Loucy (cell line): Measurements from ENCODE around the gene CACUL1.

Experiments
- H2AFZ ChIP-seq: fragments of 200-600 bp; sonication (generic); 2 replicates; pipeline ENCODE4 v1.6.0; 2016; ENCODE audit warnings: antibody characterized with exemption, mild to moderate bottlenecking, low read length, moderate library complexity
- H3F3A ChIP-seq: fragments of 200-600 bp; 2 replicates; pipeline ENCODE4 v1.6.0; 2016; ENCODE audit warnings: antibody characterized with exemption, low read depth, mild to moderate bottlenecking
- H3K27me3 ChIP-seq: fragments of 200-600 bp; sonication (generic); 2 replicates; pipeline ENCODE4 v1.6.1; 2014; ENCODE audit warnings: low read length, mild to moderate bottlenecking; ENCODE audit not compliant: insufficient read depth, poor library complexity, severe bottlenecking
- H3K36me3 ChIP-seq: fragments of 200-600 bp; sonication (generic); 2 replicates; pipeline ENCODE4 v1.6.1; 2016; ENCODE audit warnings: low read length; ENCODE audit not compliant: insufficient read depth
- H3K4me1 ChIP-seq: fragments of 200-600 bp; sonication (generic); 2 replicates; pipeline ENCODE4 v1.5.1; 2014; ENCODE audit warnings: low read length, mild to moderate bottlenecking; ENCODE audit not compliant: insufficient read depth, poor library complexity, severe bottlenecking
- H3K4me2 ChIP-seq: fragments of 200-600 bp; sonication (generic); 2 replicates; pipeline ENCODE4 v1.6.0; 2014; ENCODE audit warnings: antibody characterized with exemption, low read length, low read depth, mild to moderate bottlenecking; ENCODE audit not compliant: poor library complexity, severe bottlenecking
- H3K4me3 ChIP-seq: fragments of 200-600 bp; sonication (generic); 2 replicates; pipeline ENCODE4 v1.5.1; 2014; ENCODE audit warnings: low read length, mild to moderate bottlenecking, mixed read lengths; ENCODE audit not compliant: poor library complexity, severe bottlenecking
- H3K79me2 ChIP-seq: fragments of 200-600 bp; sonication (generic); 2 replicates; pipeline ENCODE4 v1.6.1; 2014; ENCODE audit warnings: low read length; ENCODE audit not compliant: insufficient read depth
- H3K9ac ChIP-seq: fragments of 200-600 bp; sonication (generic); 2 replicates; pipeline ENCODE4 v1.6.0; 2014; ENCODE audit warnings: mild to moderate bottlenecking, low read depth, low read length, moderate library complexity; ENCODE audit not compliant: poor library complexity, severe bottlenecking
- H3K9me2 ChIP-seq: fragments of 200-600 bp; sonication (generic); replicated peaks from 2 replicates; pipeline ENCODE4 v1.6.1; 2016; ENCODE audit warnings: low read depth, low read length, mixed read lengths
- H3K9me3 ChIP-seq: fragments of 200-600 bp; sonication (generic); 2 replicates; pipeline ENCODE4 v1.6.1; 2014; ENCODE audit warnings: mild to moderate bottlenecking, antibody characterized with exemption, low read length, low read depth; ENCODE audit not compliant: insufficient read depth
- H4K20me1 ChIP-seq: fragments of 200-600 bp; sonication (generic); 2 replicates; pipeline ENCODE4 v1.6.0; 2014; ENCODE audit warnings: antibody characterized with exemption, low read length, mild to moderate bottlenecking; ENCODE audit not compliant: insufficient read depth, poor library complexity, severe bottlenecking
- EZH2phosphoT487 ChIP-seq: fragments of 200-600 bp; IDR thresholded peaks from 2 replicates; pipeline ENCODE4 v1.6.1; 2018; ENCODE audit warnings: antibody characterized with exemption, mild to moderate bottlenecking, moderate library complexity, borderline replicate concordance
- TF ChIP-seq, protein P1 (sequence below): fragments of 200-600 bp; sonication (generic); conservative IDR thresholded peaks from 2 replicates; pipeline ENCODE4 v1.5.1; 2014; ENCODE audit warnings: mild to moderate bottlenecking, antibody characterized with exemption, low read length

Gene CACUL1

GRCh38 chr10:118730756-118731456 lies 23.9 kb downstream of the CACUL1 start:
- no peaks in the 10 kb centered on the region for H3K9me2 ChIP-seq
- peak overlapping the region; percentile 4 for H3K4me2 ChIP-seq
- H3F3A ChIP-seq, result no peaks in the 10 kb centered on the region
- no peak overlapping the region for H3K4me3 ChIP-seq
- H3K79me2 ChIP-seq, result peaks cover 95% of the 10 kb centered on the region
- H3K4me1 ChIP-seq, result peaks cover 43% of the 10 kb centered on the region
- H3K27me3 ChIP-seq, result no peaks in the 10 kb centered on the region
- no peak for TF ChIP-seq EZH2phosphoT487
- TF ChIP-seq, protein P1, sequence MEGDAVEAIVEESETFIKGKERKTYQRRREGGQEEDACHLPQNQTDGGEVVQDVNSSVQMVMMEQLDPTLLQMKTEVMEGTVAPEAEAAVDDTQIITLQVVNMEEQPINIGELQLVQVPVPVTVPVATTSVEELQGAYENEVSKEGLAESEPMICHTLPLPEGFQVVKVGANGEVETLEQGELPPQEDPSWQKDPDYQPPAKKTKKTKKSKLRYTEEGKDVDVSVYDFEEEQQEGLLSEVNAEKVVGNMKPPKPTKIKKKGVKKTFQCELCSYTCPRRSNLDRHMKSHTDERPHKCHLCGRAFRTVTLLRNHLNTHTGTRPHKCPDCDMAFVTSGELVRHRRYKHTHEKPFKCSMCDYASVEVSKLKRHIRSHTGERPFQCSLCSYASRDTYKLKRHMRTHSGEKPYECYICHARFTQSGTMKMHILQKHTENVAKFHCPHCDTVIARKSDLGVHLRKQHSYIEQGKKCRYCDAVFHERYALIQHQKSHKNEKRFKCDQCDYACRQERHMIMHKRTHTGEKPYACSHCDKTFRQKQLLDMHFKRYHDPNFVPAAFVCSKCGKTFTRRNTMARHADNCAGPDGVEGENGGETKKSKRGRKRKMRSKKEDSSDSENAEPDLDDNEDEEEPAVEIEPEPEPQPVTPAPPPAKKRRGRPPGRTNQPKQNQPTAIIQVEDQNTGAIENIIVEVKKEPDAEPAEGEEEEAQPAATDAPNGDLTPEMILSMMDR, result no peak
- no peak overlapping the region for H2AFZ ChIP-seq
- H3K36me3 ChIP-seq, result peaks cover 29% of the 10 kb centered on the region; the same call in 1 of the 2 replicates
- peaks cover 78% of the 10 kb centered on the region for H4K20me1 ChIP-seq
- H3K9ac ChIP-seq, result no peak overlapping the region
- H3K9me3 ChIP-seq, result no peaks in the 10 kb centered on the region

- H3K79me2 ChIP-seq, result peaks cover 92% of the 10 kb centered on the region
- H3K9me3 ChIP-seq, result no peaks in the 10 kb centered on the region
- H3K9ac ChIP-seq, result no peak overlapping the region
- peaks cover 38% of the 10 kb centered on the region; the same call in 1 of the 2 replicates for H3K36me3 ChIP-seq
- H3K27me3 ChIP-seq, result no peaks in the 10 kb centered on the region
- no peak for TF ChIP-seq EZH2phosphoT487
- TF ChIP-seq, protein P1, result no peak
- H3K4me1 ChIP-seq, result peaks cover 32% of the 10 kb centered on the region
- no peaks in the 10 kb centered on the region for H3K9me2 ChIP-seq
- H3K4me2 ChIP-seq, result no peak overlapping the region
- H4K20me1 ChIP-seq, result peaks cover 70% of the 10 kb centered on the region
- H2AFZ ChIP-seq, result no peak overlapping the region
- no peak overlapping the region for H3K4me3 ChIP-seq
- no peaks in the 10 kb centered on the region for H3F3A ChIP-seq
Measured at GRCh38 chr10:118729641-118730258, 25.0 kb downstream of the CACUL1 start.

- Histone ChIP-seq H3K36me3 (peaks cover 42% of the 10 kb centered on the region; the same call in 1 of the 2 replicates), H3K4me3 (no peak overlapping the region), H3K27me3 (no peaks in the 10 kb centered on the region), H3K4me2 (no peak overlapping the region), H3K79me2 (peaks cover 91% of the 10 kb centered on the region), H3K9me2 (no peaks in the 10 kb centered on the region), H4K20me1 (peaks cover 64% of the 10 kb centered on the region), H3K4me1 (peaks cover 30% of the 10 kb centered on the region), H2AFZ (no peak overlapping the region), H3K9ac (no peak overlapping the region), H3F3A (no peaks in the 10 kb centered on the region), H3K9me3 (no peaks in the 10 kb centered on the region)
- no peak for TF ChIP-seq EZH2phosphoT487
- TF ChIP-seq, protein P1, result no peak
Measured at GRCh38 chr10:118729200-118729599, 25.6 kb downstream of the CACUL1 start.
